Mesenchymal stem cell (in vitro differentiated cells and primary cell): ENCODE data around the gene TARS3.

Experiments used
- DNase-seq: peaks from one replicate; pipeline ENCODE4 v3.0.0-alpha.2; 2013
- H2AFZ ChIP-seq: one replicate; pipeline ENCODE4 v1.6.1; 2013; ENCODE audit warnings: low read depth, mild to moderate bottlenecking, control low read depth, inconsistent platforms, low read length, moderate library complexity
- H2AK5ac ChIP-seq: 2 replicates; pipeline ENCODE4 v1.6.1; 2013; ENCODE audit warnings: low read length, moderate library complexity, mild to moderate bottlenecking, inconsistent platforms; ENCODE audit not compliant: severe bottlenecking
- H2BK120ac ChIP-seq: one replicate; pipeline ENCODE4 v1.6.1; 2013; ENCODE audit warnings: low read depth, mild to moderate bottlenecking, inconsistent platforms, low read length, moderate library complexity
- H2BK12ac ChIP-seq, 2 experiments: one replicate each; pipeline ENCODE4 v1.6.1; 2013; ENCODE audit warnings: inconsistent platforms in 2 of 2, low read length in 2 of 2, mild to moderate bottlenecking in 2 of 2, moderate library complexity in 2 of 2, control low read depth in 1 of 2
- H2BK15ac ChIP-seq: one replicate; pipeline ENCODE4 v1.6.1; 2013; ENCODE audit warnings: mild to moderate bottlenecking, low read depth, inconsistent platforms; ENCODE audit not compliant: poor library complexity, severe bottlenecking
- H2BK5ac ChIP-seq: 2 replicates; pipeline ENCODE4 v1.6.1; 2013; ENCODE audit warnings: low read depth, mild to moderate bottlenecking, low read length, control low read depth, inconsistent platforms; ENCODE audit not compliant: poor library complexity, severe bottlenecking
- H3K14ac ChIP-seq, 2 experiments: one replicate each; pipeline ENCODE4 v1.6.1; 2013; ENCODE audit warnings: inconsistent platforms in 2 of 2, low read length in 2 of 2, control low read depth in 1 of 2, mild to moderate bottlenecking in 1 of 2, moderate library complexity in 1 of 2
- H3K18ac ChIP-seq, 2 experiments: one replicate each; pipeline ENCODE4 v1.6.1; 2013; ENCODE audit warnings: inconsistent platforms in 2 of 2, low read length in 2 of 2, control low read depth in 1 of 2, low read depth in 1 of 2, mild to moderate bottlenecking in 1 of 2
- H3K23ac ChIP-seq, 2 experiments: one replicate each; pipeline ENCODE4 v1.6.1; 2013; ENCODE audit warnings: inconsistent platforms in 2 of 2, low read length in 2 of 2, mild to moderate bottlenecking in 2 of 2, moderate library complexity in 2 of 2, control low read depth in 1 of 2
- H3K27ac ChIP-seq: 2 replicates; pipeline ENCODE4 v1.5.1; 2013; ENCODE audit warnings: mild to moderate bottlenecking, moderate library complexity, low read length, control low read depth, inconsistent platforms; ENCODE audit not compliant: poor library complexity, severe bottlenecking
- H3K27me3 ChIP-seq, 2 experiments: 2 replicates each; pipeline versions ENCODE4 v1.6.1 to v1.7.0; 2013; ENCODE audit warnings: low read length in 2 of 2, mild to moderate bottlenecking in 2 of 2, moderate library complexity in 2 of 2, control low read depth in 1 of 2, inconsistent platforms in 1 of 2; ENCODE audit not compliant: control insufficient read depth in 1 of 2, insufficient read depth in 1 of 2
- H3K36me3 ChIP-seq, 2 experiments: 2 replicates each; pipeline versions ENCODE4 v1.6.1 to v1.7.0; 2013; ENCODE audit warnings: low read length in 2 of 2, control low read depth in 1 of 2, inconsistent platforms in 1 of 2, low read depth in 1 of 2, mild to moderate bottlenecking in 1 of 2; ENCODE audit not compliant: insufficient read depth in 2 of 2, control insufficient read depth in 1 of 2
- H3K4ac ChIP-seq, 2 experiments: one replicate each; pipeline ENCODE4 v1.6.1; 2013; ENCODE audit warnings: inconsistent platforms in 2 of 2, low read length in 2 of 2, mild to moderate bottlenecking in 2 of 2, moderate library complexity in 2 of 2, control low read depth in 1 of 2, low read depth in 1 of 2
- H3K4me1 ChIP-seq: 2 replicates; pipeline ENCODE4 v1.6.1; 2013; ENCODE audit warnings: low read depth, low read length, control low read depth; ENCODE audit not compliant: control insufficient read depth, insufficient read depth
- H3K4me2 ChIP-seq: 2 replicates; pipeline ENCODE4 v1.6.1; 2013; ENCODE audit warnings: low read length, mild to moderate bottlenecking, inconsistent platforms; ENCODE audit not compliant: poor library complexity, severe bottlenecking
- H3K4me3 ChIP-seq, 2 experiments: 2 replicates each; pipeline versions ENCODE4 v1.5.1 to v1.7.0; 2013; ENCODE audit warnings: low read length in 2 of 2, mild to moderate bottlenecking in 2 of 2, control low read depth in 1 of 2, low read depth in 1 of 2; ENCODE audit not compliant: insufficient read depth in 1 of 2
- H3K79me1 ChIP-seq: replicated peaks from 2 replicates; pipeline ENCODE4 v1.6.1; 2013; ENCODE audit warnings: mild to moderate bottlenecking, control low read depth, low read length, inconsistent platforms; ENCODE audit not compliant: poor library complexity, severe bottlenecking
- H3K9ac ChIP-seq: 2 replicates; pipeline ENCODE4 v1.7.0; 2013; ENCODE audit warnings: mild to moderate bottlenecking, low read length, moderate library complexity
- H3K9me3 ChIP-seq: 2 replicates; pipeline ENCODE4 v1.7.0; 2013; ENCODE audit warnings: mild to moderate bottlenecking, low read length; ENCODE audit not compliant: control insufficient read depth
- H4K8ac ChIP-seq: one replicate; pipeline ENCODE4 v1.6.1; 2013; ENCODE audit warnings: inconsistent platforms, mild to moderate bottlenecking, low read length, moderate library complexity
- H4K91ac ChIP-seq: one replicate; pipeline ENCODE4 v1.6.1; 2013; ENCODE audit warnings: mild to moderate bottlenecking, low read length, inconsistent platforms
- WGBS: methylation state at CpG from one replicate; pipeline ENCODE4 v1.1.7; 2013; ENCODE audit warnings: mixed read lengths; 5-methylcytosine and 5-hydroxymethylcytosine counted together

TARS3 gene

GRCh38 chr15:101669744-101670143 lies 54.5 kb downstream of the TARS3 start:
- Histone ChIP-seq H2BK15ac (no peak overlapping the region), H3K14ac (no peak overlapping the region), H3K4me2 (no peak overlapping the region), H3K4me1 (no peaks in the 10 kb centered on the region), H2BK12ac (no peak overlapping the region), H2AFZ (no peak overlapping the region), H3K27ac (no peak overlapping the region), H3K9me3 (peaks cover 9% of the 10 kb centered on the region), H2AK5ac (no peak overlapping the region), H4K91ac (no peak overlapping the region), H3K9ac (no peak overlapping the region), H3K79me1 (peaks cover 1% of the 10 kb centered on the region), H3K18ac (no peak overlapping the region), H2BK120ac (no peak overlapping the region), H3K23ac (no peak overlapping the region), H3K4ac (no peak overlapping the region), H3K27me3 (no peaks in the 10 kb centered on the region), H3K36me3 (peaks cover 22 to 53% of the 10 kb centered on the region in 2 experiments), H3K4me3 (no peak overlapping the region), H4K8ac (no peak overlapping the region), H2BK5ac (no peak overlapping the region)
- WGBS, result 94% methylated on average over 2 of the region's 3 CpGs
- DNase-seq, result peak; percentile 27

GRCh38 chr15:101667881-101668280 lies 56.4 kb downstream of the TARS3 start:
- Histone ChIP-seq H3K9me3 (peaks cover 9% of the 10 kb centered on the region), H3K14ac (no peak overlapping the region)

GRCh38 chr15:101664303-101664913 lies 59.9 kb downstream of the TARS3 start:
- no peak overlapping the region for H3K14ac ChIP-seq
- H3K9ac ChIP-seq, result no peak overlapping the region
- no peak overlapping the region for H2AFZ ChIP-seq
- H4K91ac ChIP-seq, result no peak overlapping the region
- peaks cover 10 to 22% of the 10 kb centered on the region in 2 experiments for H3K36me3 ChIP-seq
- H3K4ac ChIP-seq, result no peak overlapping the region
- H3K9me3 ChIP-seq, result peaks cover 9% of the 10 kb centered on the region
- H3K4me1 ChIP-seq, result no peaks in the 10 kb centered on the region
- 83% methylated on average over 9 of the region's 9 CpGs for WGBS
- H3K27me3 ChIP-seq, result no peaks in the 10 kb centered on the region
- H3K27ac ChIP-seq, result no peak overlapping the region
- no peak overlapping the region for H2BK5ac ChIP-seq
- H4K8ac ChIP-seq, result no peak overlapping the region
- H3K4me3 ChIP-seq, result no peak overlapping the region
- H2BK12ac ChIP-seq, result no peak overlapping the region
- no peak overlapping the region for H2AK5ac ChIP-seq
- peaks cover 2% of the 10 kb centered on the region for H3K79me1 ChIP-seq
- H3K4me2 ChIP-seq, result no peak overlapping the region
- H3K18ac ChIP-seq, result no peak overlapping the region
- H2BK15ac ChIP-seq, result no peak overlapping the region
- H2BK120ac ChIP-seq, result no peak overlapping the region
- DNase-seq, result peak; percentile 22
- no peak overlapping the region for H3K23ac ChIP-seq

More at GRCh38 chr15:101667881-101668280, 56.4 kb downstream of the TARS3 start:
- no peak overlapping the region for H2BK120ac ChIP-seq
- H3K4me2 ChIP-seq, result no peak overlapping the region
- DNase-seq, result no peak
- no peak overlapping the region for H2BK12ac ChIP-seq
- H3K9ac ChIP-seq, result no peak overlapping the region
- peaks cover 3% of the 10 kb centered on the region for H3K79me1 ChIP-seq
- H3K4ac ChIP-seq, result no peak overlapping the region
- H3K23ac ChIP-seq, result no peak overlapping the region
- no peaks in the 10 kb centered on the region for H3K4me1 ChIP-seq
- H3K18ac ChIP-seq, result no peak overlapping the region
- no peak overlapping the region for H2AK5ac ChIP-seq
- H3K36me3 ChIP-seq, result peaks cover 17 to 43% of the 10 kb centered on the region in 2 experiments
- H3K27ac ChIP-seq, result no peak overlapping the region
- H2BK15ac ChIP-seq, result no peak overlapping the region
- H4K8ac ChIP-seq, result no peak overlapping the region
- H2BK5ac ChIP-seq, result no peak overlapping the region
- no peaks in the 10 kb centered on the region for H3K27me3 ChIP-seq
- H3K4me3 ChIP-seq, result no peak overlapping the region
- H4K91ac ChIP-seq, result no peak overlapping the region
- WGBS, result 78% methylated on average over 1 of the region's 1 CpG
- no peak overlapping the region for H2AFZ ChIP-seq

GRCh38 chr15:101662203-101662602 lies 62.1 kb downstream of the TARS3 start:
- peaks cover 8 to 18% of the 10 kb centered on the region in 2 experiments for H3K36me3 ChIP-seq
- H4K8ac ChIP-seq, result no peak overlapping the region
- no peaks in the 10 kb centered on the region for H3K27me3 ChIP-seq
- no peak overlapping the region for H3K27ac ChIP-seq
- no peak overlapping the region for H3K4me3 ChIP-seq
- DNase-seq, result no peak
- 100% methylated on average over 1 of the region's 1 CpG for WGBS
- no peak overlapping the region for H2BK12ac ChIP-seq
- H3K4me1 ChIP-seq, result no peaks in the 10 kb centered on the region
- no peak overlapping the region for H3K9ac ChIP-seq
- H3K9me3 ChIP-seq, result peaks cover 7% of the 10 kb centered on the region
- H3K14ac ChIP-seq, result no peak overlapping the region
- H4K91ac ChIP-seq, result no peak overlapping the region
- H3K4me2 ChIP-seq, result no peak overlapping the region
- H3K23ac ChIP-seq, result no peak overlapping the region
- H2BK15ac ChIP-seq, result no peak overlapping the region
- H2BK120ac ChIP-seq, result no peak overlapping the region
- no peak overlapping the region for H2AFZ ChIP-seq
- H3K18ac ChIP-seq, result no peak overlapping the region
- no peak overlapping the region for H2BK5ac ChIP-seq
- H2AK5ac ChIP-seq, result no peak overlapping the region
- no peak overlapping the region for H3K4ac ChIP-seq
- H3K79me1 ChIP-seq, result peaks cover 6% of the 10 kb centered on the region
